Measurements from ENCODE around the gene POMGNT1.

DNA sequence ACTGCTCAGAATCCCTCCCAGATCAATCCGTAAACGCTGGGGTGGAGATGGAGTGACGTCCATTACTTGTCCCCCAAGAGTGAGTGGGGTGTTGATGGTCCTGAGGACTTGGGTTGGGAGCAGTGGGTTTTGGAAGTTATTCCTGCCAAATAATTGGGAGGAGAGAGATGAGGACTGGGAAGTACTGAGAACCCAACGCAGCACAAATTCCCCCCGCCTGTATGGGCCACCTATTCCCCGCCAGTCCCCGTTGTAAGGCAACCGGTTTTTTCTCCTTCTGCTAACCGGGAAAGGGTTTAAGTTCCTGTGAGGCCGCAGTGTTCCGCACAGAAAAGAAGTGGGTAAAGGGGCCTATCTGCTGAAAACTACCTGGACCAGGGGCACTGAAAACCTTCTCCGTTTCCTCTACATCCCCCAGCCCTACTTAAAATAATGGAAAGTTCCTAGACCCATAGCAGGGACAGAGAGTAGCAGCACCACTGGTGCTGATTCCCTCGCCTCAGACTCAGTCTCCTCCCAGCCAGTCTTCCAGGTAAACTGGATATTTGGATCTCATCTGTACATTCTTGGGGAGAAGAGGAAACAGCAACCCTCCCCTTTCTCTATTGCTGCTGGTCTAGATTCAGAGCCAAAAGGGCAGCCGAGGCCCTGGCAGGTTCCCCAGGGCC lies 5.6 kb upstream of the POMGNT1 start:
- TF ChIP-seq, protein P1, sequence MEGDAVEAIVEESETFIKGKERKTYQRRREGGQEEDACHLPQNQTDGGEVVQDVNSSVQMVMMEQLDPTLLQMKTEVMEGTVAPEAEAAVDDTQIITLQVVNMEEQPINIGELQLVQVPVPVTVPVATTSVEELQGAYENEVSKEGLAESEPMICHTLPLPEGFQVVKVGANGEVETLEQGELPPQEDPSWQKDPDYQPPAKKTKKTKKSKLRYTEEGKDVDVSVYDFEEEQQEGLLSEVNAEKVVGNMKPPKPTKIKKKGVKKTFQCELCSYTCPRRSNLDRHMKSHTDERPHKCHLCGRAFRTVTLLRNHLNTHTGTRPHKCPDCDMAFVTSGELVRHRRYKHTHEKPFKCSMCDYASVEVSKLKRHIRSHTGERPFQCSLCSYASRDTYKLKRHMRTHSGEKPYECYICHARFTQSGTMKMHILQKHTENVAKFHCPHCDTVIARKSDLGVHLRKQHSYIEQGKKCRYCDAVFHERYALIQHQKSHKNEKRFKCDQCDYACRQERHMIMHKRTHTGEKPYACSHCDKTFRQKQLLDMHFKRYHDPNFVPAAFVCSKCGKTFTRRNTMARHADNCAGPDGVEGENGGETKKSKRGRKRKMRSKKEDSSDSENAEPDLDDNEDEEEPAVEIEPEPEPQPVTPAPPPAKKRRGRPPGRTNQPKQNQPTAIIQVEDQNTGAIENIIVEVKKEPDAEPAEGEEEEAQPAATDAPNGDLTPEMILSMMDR (IDR thresholded peaks at IDR 0.05 in 8 of 11, conservative IDR thresholded peaks at IDR 0.05 in 3 of 11) = no peak
- TF ChIP-seq POLR2A (IDR thresholded peaks at IDR 0.05) (no peak), POLR2AphosphoS5 (IDR thresholded peaks at IDR 0.05) (no peak)
